Ramos (cell line): ENCODE data around the gene PAK1IP1.
"Not testable (repeated sequence)": the region's sequence is repeated elsewhere in the genome, so short reads cannot be mapped to it uniquely, and the experiment has no call there.

Experiments
- in situ Hi-C: fragments of 300-500 bp; cut with MboI; formaldehyde crosslinking; loops from one replicate; pipeline ENCODE4 v1.14.3; 2022; ENCODE audit warnings: low sequenced_read_pairs; ENCODE audit not compliant: unreplicated experiment

PAK1IP1 gene, protein sequence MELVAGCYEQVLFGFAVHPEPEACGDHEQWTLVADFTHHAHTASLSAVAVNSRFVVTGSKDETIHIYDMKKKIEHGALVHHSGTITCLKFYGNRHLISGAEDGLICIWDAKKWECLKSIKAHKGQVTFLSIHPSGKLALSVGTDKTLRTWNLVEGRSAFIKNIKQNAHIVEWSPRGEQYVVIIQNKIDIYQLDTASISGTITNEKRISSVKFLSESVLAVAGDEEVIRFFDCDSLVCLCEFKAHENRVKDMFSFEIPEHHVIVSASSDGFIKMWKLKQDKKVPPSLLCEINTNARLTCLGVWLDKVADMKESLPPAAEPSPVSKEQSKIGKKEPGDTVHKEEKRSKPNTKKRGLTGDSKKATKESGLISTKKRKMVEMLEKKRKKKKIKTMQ

DNA sequence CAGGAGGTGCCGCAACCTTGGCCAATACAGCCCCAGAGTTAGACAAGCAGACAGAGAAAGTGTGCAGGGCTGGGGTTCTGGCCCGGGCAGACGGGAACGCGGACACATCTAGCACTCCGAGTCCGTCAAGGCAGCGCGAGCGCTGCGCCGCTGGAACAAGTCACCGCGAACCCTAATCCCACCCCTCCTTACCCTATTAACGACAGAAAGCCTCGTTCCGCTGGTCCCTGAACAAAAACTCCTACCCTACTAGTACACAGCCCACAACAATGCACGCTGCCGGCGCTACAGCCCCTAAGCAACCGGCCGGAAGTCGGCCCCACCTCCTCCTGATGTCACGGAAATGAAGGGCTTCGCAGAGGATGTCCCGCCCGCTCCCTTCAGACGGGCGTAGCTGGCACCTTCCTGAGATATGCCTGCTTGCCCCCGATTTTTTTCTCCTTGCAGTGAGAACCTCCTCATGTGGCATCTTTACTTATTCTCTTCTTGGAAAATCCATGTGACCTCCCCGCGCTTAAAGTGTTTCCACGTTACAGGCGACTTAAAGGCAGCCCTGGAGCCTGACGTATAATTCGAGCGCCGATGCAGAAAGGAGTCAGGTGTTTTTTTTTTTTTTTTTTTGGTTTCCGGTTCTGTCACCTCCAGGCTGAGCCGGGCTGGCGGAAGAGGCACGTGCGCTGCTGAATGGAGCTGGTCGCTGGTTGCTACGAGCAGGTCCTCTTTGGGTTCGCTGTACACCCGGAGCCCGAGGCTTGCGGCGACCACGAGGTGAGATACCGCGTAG, at the start of gene PAK1IP1, which contains the start of gene C6orf52:
PAK1IP1 (plus strand) TSS at position 671 of the 784 bp plus-strand sequence; CDS start at position 685, 14 bp downstream.
C6orf52 (minus strand) TSS at position 315 of the 784 bp plus-strand sequence. CDS start 7,066 bp downstream, outside the sequence.
- in situ Hi-C loops = loop anchor here (10.0 kb wide), 1 partner anchor 160 kb away; no protein-coding TSS in a partner anchor

DNA sequence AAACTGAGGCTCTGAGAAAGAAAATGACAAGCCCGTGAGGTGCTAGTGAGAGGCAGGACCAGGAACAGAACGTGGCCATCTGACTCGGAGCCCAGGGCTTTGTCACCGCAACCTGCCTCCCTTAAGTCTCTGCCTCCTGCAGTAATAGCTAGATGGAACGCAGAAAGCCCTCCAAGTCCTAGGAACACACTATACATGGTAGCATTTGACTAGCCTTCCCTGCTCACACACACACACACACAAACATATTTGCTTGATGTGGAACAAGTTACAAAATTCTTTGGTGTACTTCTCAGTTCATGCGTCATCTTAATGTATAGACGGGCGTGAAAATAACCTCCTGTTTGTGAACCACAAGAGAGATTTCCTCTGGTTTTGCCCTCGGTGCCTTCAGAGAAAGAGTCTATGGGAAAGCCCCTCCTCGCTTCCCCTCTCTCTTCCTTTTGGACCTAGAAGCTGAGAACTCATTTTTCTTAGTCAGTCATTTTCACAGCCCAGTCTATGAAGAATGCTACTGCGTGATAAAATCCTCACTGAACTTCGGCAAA, 39.2 kb upstream of the PAK1IP1 start:
- in situ Hi-C loops = no loop called here

DNA sequence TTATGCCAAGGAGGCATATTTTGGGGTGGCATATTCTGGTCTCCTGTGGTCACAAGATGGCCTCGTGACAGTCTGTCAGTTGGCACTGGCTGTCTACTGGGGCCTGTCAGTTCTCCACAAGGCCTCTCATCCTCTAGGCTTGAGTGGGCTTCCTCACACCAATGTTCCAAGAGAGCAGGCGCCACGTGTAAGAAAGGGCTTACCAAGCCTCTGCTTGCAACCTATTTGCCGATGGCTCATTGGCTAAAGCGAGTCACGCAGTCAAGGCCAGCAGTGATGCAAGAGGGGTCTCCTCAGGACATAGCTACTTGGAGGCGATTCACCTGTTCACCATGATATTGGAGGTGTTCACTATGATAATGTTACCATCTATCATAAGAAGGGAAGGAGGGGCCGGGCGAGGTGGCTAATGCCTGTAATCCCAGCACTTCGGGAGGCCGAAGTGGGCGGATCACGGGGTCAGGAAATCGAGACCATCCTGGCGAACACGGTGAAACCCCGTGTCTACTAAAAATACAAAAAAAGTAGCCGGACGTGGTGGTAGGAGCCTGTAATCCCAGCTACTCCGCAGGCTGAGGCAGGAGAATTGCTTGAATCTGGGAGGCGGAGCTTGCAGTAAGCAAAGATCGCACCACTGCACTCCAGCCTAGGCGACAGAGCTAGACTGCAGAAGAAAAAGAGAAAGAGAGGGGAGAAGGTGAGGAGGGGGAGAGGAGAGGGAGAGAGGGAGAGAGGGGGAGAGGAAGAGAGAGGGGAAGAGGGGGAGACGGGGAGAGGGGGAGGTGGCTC, 35.7 kb upstream of the PAK1IP1 start:
- in situ Hi-C loops = no loop called here

DNA sequence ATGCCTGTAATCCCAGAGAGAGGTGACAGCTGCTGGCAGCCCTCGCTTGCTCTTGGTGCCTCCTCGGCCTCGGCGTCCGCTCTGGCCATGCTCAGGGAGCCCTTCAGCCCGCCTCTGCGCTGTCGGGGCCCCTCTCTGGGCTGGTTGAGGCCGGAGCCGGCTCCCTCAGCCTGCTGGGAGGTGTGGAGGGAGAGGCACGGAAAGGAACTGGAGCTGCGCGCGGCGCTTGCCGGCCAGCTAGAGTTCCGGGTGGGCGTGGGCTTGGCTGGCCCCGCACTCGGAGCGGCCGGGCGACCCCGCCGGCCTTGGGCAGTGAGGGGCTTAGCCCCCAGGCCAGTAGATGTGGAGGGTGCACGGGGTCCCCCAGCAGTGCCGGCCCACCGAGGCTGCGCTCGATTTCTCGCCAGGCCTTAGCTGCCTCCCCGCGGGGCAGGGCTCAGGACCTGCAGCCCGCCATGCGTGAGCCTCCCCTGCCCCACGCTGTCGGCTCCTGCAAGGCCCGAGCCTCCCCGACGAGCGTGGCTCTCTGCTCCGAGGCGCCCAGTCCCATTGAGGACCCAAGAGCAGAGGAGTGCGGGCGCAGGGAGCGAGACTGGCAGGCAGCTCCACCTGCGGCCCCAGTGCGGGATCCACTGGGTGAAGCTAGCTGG, 34.9 kb upstream of the PAK1IP1 start:
- in situ Hi-C loops = no loop called here

DNA sequence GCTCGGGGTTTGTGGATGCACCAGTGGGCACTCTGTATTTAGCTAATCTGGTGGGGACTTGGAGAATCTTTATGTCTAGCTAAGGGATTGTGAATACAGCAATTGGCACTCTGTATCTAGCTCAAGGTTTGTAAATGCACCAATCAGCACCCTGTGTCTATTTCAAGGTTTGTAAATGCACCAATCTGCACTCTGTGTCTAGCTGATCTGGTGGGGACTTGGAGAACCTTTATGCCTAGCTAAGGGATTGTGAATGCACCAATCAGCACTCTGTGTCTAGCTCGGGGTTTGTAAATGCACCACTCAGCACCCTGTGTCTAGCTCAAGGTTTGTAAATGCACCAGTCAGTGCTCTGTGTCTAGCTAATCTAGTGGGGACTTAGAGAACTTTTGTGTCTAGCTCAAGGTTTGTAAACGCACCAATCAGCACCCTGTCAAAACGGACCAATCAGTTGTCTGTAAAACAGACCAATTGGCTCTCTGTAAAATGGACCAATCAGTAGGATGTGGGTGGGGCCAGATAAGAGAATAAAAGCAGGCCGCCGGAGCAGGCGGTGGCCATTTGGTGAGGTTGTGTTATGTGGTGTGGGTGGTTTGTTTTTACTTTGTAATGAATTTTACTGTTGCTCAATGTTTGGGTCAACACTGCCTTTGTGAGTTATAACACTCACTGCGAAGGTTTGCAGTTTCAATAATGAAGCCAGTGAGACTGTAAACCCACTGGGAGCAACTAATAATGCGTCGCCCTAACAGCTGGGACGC, 34.2 kb upstream of the PAK1IP1 start:
- in situ Hi-C loops = not testable (repeated sequence)

DNA sequence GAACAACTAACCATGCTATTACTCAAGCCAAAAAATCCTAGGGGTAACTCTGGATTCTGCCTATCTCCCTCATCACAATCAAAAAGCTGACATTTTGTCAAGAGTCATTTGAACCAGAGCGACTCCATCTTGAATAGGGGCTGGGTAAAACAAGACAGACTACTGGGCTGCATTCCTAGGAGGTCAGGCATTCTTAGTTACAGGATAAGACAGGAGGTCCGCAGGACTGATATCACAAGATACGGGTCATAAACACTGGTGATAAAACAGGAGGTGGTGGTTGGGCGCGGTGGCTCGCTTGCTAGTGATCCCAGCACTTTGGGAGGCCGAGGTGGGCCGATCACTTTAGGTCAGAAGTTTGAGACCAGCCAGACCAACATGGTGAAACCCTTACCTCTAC, 32.6 kb upstream of the PAK1IP1 start:
- in situ Hi-C loops = no loop called here

DNA sequence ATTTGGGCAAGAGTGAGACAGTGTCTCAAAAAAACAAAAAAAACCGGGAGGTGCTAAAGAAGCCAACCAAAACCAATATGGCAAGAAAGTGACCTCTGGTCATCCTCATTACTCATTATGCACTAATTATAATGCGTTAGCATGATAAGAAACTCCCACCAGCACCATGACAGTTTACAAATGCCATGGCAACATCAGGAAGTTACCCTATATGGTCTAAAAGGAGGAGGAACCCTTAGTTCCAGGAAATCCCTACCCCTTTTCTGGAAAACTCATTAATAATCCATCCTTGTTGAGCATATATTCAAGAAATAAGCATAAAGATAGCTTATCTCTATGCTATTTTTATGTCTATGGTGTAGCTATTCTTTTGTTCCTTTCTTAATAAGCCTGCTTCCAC, 32.0 kb upstream of the PAK1IP1 start:
- in situ Hi-C loops = no loop called here

DNA sequence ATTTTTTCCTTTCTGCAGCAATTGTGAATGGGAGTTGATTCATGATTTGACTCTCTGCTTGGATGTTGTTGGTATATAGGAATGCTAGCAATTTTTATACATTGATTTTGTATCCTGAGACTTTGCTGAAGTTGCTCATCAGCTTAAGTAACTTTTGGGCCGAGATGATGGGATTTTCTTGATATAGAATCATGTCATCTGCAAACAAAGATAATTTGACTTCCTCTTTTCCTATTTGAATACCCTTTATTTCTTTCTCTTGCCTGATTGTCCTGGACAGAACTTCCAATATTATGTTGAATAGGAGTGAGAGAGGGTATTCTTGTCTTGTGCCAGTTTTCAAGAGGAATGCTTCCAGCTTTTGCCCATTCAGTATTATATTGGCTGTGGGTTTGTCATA, 29.2 kb upstream of the PAK1IP1 start:
- in situ Hi-C loops = not testable (repeated sequence)

DNA sequence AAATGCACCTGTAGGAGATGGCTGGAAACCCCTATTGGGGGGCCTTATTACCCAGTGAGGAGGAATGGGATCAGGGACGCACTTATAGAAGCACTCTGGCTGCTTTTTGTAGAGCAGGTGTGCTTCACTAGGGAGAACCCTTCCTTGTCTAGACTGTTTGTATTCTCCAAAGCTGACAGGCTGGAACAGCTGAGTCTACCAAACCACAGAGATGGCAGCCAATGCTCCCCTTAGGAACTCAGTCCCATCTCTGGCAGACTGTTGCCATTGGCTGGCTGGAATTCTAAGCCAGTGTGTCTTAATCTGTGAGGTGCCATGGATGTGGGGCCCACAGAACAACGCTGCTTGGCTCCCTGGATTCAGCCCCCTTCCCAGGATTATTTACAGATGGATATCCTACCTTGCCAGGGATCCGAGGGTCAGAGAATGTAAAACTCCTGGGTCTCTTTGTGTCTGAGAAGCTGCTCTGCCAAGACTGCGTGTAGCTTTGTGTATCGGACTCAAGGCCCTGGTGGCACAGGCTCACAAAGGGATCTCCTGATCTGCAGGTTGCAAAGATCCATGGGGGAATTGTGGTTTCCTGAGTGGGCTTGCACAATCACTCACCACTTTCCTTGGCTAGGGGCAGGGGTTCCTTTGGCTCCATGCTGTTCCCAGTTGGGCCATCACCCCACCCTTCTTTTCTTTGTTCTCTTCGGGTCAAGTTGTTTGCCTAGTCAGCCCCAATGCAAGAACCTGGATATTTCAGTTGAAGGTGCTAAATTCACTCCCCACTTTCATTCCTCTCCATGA, 26.4 kb upstream of the PAK1IP1 start:
- in situ Hi-C loops = no loop called here

DNA sequence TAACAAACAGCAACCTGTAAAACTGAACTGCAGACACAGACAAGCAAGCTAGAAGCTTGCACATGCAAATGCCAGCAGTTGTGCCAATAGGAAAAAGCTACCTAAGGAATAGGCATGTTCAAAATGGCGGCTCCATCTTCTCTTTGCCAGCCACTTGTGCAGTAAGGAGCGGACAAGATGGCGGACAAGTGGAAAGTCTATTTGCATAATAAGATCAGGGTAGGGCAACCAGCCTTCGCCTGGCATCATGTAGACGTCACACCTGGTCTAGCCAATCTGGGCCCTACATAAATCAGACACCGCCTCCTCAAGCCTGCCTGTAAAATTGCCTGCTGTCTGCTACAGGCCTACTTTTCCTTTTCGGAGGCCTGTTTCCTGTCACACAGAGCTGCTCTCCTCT, 18.4 kb upstream of the PAK1IP1 start:
- in situ Hi-C loops = no loop called here

DNA sequence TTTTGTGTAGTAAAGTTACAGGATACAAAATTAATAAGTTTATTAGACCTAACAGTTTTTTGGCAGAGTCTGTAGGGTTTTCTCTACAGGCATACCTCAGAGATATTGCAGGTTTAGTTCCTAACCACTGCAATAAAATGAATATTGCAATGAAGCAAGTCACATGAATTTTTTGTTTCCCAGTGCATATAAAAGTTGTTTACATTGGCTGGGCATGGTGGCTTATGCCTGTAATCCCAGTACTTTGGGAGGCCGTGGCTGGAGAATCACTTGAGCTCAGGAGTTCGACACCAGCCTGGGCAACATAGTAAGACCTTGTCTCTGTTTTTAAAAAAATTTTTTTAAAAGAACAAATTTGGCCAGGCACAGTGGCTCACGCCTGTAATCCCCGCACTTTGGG, 16.3 kb upstream of the PAK1IP1 start:
- in situ Hi-C loops = no loop called here

DNA sequence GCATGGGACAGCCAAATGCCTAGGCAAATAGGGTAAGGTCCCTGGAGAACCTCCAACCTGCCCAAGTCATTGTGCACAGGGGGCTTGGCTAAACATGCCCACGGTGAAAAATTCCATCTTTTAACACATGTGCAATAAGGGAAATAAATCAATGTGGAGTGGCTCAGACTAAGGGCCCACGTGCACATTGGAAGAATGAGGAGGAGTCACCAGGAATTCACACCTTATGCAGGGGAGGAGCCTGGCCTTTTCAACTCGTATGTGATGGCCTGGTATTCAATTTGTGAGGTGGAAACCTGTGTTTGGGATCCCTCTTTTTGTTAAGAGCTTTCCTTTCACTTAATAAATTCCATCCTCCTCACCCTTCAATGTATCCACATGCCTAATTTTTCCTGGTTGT, 13.0 kb upstream of the PAK1IP1 start:
- in situ Hi-C loops = no loop called here

DNA sequence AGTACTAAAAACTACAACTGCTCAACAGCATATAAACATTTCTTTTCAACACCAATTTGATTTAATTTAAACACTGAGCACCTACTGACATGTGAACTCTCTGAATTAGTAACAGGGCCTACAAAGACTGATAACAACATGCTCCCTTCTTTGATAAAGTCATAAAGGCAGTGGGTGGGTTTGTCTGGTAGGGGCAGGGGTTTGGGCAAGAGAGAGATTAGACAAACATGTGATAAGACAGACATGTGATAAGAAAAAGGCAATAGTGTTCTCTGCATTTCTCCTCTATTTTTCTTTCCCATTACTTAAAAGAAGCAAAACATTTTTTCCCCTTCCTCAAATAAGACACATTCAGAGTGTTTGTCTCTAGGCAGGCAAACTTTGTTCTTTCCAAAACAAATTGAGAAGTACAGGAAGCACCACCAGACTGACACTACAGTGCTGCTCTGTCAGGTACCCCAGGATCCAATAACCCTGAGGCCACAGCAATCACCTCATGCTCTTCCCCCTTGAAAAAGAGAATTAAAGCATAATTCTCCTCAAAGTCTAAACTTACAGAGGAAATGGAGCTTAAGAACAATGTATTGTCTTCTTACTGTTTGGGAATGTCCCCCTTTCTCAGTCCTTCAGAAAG, 12.3 kb upstream of the PAK1IP1 start:
- in situ Hi-C loops = no loop called here

DNA sequence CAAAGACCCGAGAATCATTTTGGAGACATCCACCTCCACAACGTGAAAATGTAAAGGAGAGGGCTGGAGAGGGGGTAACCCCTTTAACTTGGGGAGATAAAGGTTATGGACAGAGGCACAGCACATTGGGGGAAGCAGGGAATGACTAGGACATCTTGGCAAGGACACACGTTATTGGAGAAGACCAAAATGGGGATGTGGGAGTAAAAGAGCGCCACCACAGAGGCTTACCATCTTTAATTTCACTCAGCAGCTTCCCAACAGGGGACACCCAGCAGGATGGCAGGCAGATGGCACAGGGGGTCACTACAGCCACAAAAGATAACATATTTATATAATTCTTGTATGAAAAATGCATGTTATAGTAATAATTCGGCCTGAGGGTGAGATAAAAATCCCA, 10.2 kb upstream of the PAK1IP1 start:
- in situ Hi-C loops = no loop called here

DNA sequence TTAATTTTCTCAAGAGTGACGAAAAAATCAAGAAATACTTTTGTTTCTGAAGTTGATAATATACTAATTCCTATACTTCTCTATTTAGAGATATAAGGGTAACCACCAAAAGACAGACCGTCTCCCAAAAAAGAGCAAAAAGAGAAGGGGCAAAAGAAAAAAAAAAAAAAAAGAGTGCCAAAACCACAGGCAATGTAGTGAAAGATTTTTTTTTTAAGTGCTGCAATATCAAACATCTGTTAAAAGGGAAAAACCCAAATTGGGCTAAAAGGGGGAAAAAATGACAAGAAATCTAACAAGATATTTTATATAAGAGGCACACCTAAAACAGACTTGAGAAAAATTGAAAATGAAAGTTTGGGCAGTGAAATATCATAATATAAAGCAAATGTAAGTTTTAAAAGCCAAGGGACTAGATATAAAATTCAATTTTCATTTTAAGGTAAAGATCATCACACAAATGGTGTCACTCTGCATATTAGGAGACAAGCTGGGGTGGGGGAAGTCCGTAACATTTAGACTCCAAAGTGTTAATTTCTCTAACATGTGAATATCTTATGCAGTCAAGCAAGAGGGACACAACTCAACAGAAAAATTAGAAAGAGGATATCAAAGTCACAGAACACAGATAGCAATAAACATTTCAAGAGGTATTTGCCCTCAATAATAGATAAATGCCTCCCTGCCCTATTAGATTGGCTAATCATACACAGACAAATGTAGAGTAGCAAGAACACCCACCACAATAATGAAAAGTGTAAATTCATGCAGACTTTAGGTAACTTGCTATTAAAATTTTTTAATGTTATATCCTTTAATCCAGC, 9.5 kb upstream of the PAK1IP1 start:
- in situ Hi-C loops = no loop called here

DNA sequence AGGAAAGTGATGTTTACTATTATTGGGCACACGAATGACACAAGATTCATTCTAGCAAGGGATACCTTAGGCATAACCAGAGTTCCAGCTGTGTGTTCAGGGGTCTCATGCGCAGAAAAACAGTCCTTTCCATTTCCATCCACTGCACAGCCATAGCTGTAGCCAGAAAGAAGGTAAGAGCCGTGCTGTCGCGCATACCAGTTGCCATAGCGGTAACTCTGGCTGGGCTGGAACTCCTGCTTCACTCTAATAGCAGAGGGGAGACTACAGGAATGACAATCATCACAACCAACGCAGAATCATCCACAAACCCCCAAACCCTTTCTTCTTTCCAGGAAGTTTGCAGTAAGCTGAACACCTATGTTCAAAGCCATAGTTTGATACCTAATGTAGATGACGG, 7.9 kb upstream of the PAK1IP1 start:
- in situ Hi-C loops = no loop called here

DNA sequence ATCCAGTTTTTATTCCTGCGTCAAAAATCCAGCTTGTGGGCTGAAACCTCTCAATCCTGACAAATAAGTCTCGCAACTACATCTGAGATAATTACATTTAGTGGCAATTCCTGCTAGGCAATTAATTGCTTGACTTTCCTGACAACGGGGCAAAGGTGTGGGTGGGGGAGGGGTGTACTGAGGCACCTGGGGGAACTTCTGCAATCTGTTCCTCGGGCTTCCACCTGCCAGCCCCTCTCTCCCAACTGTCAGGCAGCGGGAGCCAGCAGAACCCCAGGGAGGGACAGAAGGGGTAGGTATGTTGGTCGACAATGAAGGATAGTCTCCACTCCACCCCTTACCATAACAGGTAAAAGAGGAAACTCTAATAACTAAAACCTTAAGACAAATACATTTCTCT, 7.2 kb upstream of the PAK1IP1 start:
- in situ Hi-C loops = no loop called here
